Posterior cingulate gyrus (tissue), 11 donors: ENCODE data around the gene CUX1.

Source experiments
- DNase-seq, 10 donors: peaks; one replicate each; pipeline versions ENCODE4 v3.0.0 to v3.0.0-alpha.2; 2020 to 2021; ENCODE audit warnings: mixed read lengths in 3 of 10
- intact Hi-C: fragments of 100-400 bp; cut with DNase I; formaldehyde crosslinking; loops from one replicate; pipeline ENCODE4 v1.15.1; 2023

CUX1 gene

GRCh38 chr7:102270178-102270887 lies 452.9 kb downstream of the CUX1 start:
- intact Hi-C loops, result no loop called here
- peak in 4 of 10 donors; percentile 31 to 50 (median 42) for DNase-seq

DNA sequence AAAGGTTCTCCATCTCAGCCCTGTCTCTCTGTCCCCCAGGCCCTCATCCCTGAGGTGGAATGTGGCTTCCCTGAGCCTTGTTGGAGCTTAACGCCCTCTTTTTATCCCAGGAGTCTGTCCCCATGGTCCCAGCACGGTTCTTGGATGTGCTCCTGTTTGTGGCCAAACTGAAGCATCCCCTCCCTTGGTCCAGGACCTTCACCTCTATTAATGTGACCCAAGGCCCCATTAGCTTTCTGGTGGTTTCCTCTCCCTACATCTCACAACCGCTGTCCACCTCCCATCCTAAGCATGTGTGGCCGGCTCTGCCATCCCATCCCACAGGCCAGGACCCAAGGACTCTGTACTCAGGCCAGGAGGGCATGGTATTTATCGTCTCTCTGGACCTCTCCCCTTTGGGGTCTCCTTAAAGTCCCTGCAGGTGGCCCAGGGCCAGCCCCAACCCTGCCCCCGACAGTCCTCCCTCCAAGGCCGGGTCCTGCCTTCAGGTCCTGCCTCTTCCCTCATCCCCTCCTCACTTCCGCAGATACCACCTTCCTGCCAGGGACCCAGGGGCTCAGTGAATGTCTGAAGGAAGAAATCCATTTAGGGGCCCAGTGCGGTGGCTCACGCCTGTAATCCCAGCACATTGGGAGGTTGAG lies 453.9 kb downstream of the CUX1 start:
- DNase-seq, result peak in 1 of 10 donors; percentile 67
- intact Hi-C loops, result no loop called here

GRCh38 chr7:102272075-102272916 lies 454.9 kb downstream of the CUX1 start:
- DNase-seq, result peak; percentile 55 to 97 (median 87)
- intact Hi-C loops, result loop anchor here (1.0 kb wide), 2 partner anchors 584 to 729 kb away; no protein-coding TSS in a partner anchor

DNA sequence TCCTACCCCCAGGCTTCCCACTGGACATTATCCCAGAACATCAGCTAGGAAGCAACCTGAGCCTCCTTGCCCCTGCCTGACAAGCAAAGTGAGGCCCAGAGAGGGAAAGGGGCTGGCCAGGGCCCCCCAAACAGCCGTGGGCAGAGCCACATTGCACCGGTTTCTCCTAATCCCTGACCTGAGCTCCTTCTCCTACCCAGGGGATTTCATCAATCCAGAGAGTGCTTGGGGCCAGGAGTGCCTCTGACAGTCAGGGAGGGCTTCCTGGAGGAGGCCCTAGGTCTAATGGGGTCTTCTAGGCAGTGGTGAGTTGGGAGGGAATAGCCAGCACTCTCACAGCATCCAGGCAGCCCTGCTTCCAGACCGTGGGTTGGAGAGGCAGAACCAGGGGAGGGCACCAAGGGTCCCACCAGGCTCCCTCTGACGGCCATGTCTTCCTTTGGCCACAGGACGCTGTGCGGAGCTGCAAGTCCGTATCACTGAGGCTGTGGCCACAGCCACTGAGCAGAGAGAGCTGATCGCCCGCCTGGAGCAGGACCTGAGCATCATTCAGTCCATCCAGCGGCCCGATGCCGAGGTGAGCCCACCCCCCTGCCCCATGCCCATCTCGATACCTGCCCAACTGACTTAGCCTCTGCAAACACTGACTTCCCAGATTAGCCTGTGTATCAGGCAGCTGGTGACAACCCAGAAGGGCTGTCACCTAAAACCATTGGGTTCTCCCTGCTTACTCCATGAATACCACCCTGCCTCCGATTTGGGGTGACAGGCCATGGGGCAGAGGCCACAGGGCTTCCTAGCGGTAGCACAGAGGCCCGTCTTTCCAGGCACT lies 455.7 kb downstream of the CUX1 start:
- peak in 1 of 10 donors; percentile 51 for DNase-seq
- intact Hi-C loops, result loop anchor here (1.0 kb wide), 2 partner anchors 585 to 730 kb away; no protein-coding TSS in a partner anchor

DNA sequence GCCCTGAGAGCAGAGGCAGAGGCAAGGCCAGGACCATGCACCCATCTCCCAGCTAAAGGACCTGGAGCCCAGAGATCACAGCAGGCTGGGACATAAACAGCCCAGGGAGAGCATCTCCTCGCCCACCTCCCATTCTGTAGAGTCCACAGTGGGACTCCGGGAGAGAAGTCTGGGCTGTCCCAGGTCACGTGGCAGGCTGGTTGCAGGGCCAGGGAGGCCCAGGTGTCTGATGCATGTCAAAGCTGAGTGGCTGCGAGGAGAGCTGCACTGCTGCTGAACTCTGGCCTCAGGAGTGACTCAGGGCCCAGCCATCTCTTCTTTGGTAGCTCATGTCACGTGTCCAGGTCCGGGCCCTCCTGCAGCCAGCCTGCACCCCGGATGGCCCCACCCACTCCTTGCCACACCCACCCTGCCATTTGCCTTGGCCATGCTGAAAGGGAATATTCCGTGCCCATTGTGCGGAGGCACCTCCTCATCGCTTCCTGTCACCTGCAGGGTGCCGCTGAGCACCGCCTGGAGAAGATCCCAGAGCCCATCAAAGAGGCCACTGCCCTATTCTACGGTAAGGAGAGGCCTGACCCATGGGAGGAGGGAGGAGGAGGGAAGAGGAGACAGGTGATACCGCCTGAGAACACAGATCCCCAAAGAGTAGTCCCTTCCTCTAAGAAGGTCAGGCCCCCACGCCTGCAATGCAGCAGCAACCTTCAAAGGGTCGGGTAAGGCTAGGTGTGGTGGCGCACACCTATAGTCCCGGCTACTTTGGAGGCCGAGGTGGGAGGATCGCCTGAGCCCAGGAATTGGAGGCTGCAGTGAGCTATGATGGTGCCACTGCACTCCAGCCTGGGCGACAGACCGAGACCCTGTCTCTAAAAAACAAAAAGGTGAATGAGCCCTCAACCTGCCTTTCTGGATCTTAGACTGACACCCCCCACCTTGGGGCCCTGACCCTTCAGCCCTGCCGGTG lies 456.6 kb downstream of the CUX1 start:
- intact Hi-C loops, result no loop called here
- DNase-seq, result peak in 1 of 10 donors; percentile 48

- intact Hi-C loops, result no loop called here
- peak in 1 of 10 donors; percentile 51 for DNase-seq
Observed at GRCh38 chr7:102275123-102275703, 457.8 kb downstream of the CUX1 start.

DNA sequence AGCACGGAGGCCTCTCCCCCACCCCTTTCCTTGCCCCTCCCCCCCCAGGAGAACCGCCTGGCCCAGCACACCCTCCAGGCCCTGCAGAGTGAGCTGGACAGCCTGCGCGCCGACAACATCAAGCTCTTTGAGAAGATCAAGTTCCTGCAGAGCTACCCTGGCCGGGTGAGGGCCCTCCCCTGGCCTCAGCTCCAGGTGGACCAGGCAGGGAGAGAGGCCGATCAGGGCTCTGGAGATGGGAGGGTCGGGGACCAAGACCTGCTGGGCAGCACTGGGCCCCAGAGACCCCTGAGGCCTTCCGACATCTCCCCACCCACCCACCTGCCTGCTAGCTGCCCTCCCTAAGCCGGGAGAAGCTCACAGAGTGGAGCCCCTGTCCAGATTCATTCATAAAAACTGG lies 460.5 kb downstream of the CUX1 start:
- intact Hi-C loops, result loop anchor here (2.0 kb wide), 1 partner anchor 113 kb away; no protein-coding TSS in a partner anchor

DNA sequence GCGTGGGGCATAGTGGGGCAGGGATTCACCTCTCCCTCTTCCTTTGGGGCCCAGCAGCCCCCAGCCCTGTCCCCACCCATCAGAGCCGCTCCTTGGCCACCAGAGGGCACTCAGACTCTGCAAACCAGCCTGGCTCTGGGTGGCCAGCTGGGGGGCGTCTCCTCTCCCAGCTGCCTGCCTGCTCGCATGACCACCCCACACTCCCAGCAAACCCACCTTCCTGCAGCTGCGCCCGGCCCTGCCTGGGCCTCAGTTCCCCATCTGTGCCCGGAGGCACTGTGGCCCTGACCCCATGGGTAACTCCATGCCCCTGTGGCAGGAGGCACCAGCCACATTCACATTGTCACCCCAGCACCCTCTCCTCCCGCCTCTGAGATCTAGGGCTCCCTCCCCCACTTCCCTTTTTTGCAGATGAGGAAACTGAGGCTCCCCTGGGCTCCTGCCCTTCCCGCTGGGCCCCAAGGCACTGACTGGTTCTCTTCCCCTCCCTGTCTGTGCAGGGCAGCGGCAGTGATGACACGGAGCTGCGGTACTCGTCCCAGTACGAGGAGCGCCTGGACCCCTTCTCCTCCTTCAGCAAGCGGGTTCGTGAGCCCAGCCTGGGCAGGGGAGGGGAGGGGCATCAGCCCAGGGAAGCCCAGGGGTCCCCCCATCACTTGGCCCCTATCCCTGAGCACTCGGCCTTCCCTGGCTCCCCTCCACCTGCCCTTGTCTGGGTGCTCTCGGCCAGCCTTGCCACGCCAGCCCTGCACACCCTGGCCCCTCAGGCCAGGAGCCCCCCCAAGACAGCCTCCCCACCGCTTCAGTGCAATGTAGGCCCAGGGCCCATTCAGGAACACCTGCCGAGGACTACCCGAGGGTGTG lies 462.3 kb downstream of the CUX1 start:
- DNase-seq, result peak in 7 of 10 donors; percentile 46 to 93 (median 55)

More for the DNA sequence above, 460.5 kb downstream of the CUX1 start:
- no peak for DNase-seq

DNA sequence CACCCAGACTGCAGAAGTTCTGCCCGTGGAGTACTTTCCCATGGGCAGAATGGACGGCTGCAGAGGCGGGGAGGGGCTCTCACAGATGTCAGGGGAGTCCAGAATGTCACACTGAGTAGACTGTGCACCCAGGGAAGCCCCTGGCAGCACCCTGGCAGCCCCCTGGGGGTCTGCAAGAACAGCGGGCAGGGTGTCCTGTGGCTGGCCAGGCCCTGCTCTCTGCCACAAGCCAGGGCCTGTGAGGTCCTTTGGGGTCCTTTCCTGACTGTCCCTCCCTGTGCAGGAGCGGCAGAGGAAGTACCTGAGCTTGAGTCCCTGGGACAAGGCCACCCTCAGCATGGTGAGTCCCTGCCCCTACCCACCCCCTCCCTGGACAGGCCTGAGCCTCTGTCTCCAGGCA lies 463.1 kb downstream of the CUX1 start:
- intact Hi-C loops, result no loop called here
- no peak for DNase-seq

More for the DNA sequence above, 462.3 kb downstream of the CUX1 start:
- intact Hi-C loops, result loop anchor here (2.0 kb wide), 1 partner anchor 111 kb away; no protein-coding TSS in a partner anchor

- intact Hi-C loops, result no loop called here
- no peak for DNase-seq
Observed at GRCh38 chr7:102281785-102282184, 464.4 kb downstream of the CUX1 start.

DNA sequence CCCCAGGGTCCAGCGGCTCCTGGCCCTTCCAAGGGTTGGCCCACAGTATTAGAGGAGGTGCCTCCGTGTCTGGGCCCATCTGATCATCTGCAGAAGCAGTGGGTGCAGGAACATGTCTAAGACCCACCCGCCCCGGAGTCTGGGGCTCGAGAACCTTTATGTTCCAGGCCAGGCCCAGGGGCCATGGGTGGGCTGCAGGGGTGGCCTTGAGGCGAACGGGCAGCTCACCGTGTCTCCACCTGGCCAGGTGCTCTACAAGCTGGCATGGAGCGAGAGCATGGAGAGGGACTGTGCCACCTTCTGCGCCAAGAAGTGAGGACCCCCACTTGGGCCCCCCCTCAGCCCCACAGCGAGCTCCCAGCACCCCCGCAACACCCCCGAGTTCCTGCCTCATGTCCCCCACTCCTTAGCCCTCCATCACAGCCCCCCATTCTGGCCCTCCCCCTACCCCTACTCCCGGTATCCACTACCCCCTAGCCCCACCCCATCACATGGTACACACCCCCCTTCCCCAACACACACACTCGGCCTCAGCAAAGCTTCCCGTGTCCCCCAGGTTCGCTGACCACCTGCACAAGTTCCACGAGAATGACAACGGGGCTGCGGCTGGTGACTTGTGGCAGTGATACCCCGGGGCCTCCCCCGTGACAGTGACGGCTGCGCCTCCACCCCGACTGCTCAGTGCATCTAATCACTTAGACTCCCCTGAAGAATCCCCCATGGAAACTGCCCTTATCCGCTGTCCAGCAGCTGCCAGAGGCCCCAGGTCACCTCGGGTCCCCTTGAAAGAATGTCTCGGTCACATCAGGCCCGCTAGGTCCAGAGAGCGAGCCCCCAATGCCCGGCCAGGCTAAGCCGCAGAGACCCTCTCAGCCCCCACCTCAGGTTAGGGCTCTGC lies 465.3 kb downstream of the CUX1 start:
- DNase-seq, result no peak
- intact Hi-C loops, result no loop called here

DNA sequence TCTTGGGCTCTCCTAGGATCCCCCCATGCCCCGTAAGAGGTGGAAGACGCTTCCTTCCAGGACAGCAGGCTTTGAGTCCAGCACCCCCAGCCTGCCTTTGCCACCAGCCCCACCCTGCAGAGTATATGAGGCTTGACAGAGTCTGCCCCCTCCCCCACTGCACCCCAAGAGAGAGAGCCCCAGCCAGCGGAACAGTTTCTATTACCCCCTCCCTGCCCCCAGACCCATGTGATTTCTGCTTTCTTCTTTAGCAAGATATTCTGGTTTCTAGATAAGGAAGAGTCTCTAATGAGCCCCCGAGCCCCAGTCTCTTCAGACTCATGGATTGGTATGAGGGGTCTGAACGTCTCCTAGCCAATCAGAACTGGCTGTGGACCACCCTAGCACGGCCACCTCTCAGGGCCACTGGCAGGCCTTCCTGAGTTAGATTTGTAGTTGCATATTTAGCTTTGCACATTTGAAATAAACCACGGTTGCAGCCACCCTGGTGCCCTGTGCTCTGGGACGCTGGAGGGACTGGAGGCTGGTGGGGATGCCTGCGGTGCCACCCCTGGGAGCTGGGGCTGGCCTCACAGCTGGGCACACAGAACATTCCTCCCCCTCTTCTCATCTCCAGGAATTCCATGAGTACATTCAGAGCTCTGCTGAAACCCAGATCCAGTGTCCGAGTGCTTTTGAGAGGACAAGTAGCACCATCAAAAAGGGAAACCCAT lies 466.2 kb downstream of the CUX1 start:
- intact Hi-C loops, result no loop called here
- no peak for DNase-seq

GRCh38 chr7:102284399-102284798 lies 467.0 kb downstream of the CUX1 start:
- DNase-seq, result no peak
- intact Hi-C loops, result no loop called here

- peak in 2 of 10 donors; percentile 27 to 33 for DNase-seq
- intact Hi-C loops, result no loop called here
Observed at GRCh38 chr7:102284891-102285539, 467.6 kb downstream of the CUX1 start.

DNA sequence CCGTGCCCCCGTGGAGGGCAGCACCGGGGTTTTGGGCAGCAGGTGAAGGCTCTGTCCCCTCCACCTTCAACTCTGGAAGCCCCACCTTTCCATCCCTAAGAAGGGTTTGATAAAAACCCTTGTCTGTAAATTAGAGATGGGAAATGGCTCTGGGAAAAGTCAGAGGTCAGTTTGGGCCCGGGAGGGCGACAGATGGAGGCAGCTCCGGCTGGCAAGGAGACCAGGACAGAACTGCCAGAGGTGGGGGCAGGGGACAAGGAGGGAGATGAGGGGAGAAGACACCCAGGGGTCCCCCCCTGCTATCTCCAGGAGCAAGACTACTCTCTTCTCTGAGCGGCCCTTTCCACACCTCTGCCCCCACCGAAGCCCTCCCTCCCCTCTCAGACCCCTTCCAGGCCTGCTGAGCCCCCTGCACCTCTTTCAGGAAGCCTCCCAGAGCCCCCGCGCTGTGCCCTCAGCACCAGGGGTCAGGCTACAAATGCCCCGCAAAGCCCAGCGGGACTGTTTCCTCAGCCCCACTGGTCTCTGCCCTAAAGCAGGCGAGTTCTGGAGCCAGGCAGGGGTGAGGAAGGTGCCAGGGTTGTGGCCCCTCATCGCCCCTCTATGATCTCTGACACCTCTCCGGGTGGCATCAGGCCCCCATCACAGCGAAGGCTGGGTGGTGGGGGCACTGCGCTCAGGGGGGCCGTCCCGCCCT lies 468.3 kb downstream of the CUX1 start:
- intact Hi-C loops, result no loop called here
- DNase-seq, result no peak
